HG03095 (cell line): Measurements from ENCODE around the gene RAPGEF1.

Experiments
- ATAC-seq: cut with Tn5 transposase; IDR thresholded peaks from one replicate; pipeline ENCODE4 v1.9.1; 2021; ENCODE audit warnings: moderate library complexity; ENCODE audit not compliant: unreplicated experiment

Gene RAPGEF1

GRCh38 chr9:131545003-131545785, 194.7 kb downstream of the RAPGEF1 start, which contains the start of gene PRRT1B:
Gene PRRT1B (plus strand): TSS chr9:131545523. CDS start chr9:131545616, 93 bp downstream.
- ATAC-seq = no peak

DNA sequence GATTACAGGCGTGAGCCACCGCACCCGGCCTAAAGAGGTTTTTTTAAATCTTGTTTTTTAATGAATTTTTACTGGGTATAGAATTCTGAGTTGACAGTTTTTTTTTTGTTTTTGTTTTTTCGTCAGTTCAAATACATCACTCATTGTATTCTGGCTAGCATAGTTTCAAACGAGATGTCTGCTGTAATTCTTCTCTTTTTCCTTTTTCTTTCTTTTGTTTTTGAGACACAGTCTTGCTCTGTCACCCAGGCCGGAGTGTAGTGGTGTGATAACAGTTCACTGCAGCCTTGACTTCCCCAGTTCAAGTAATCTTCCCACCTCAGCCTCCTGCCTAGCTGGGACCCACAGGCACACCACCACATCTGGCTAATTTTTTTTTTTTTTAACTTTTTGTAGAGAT, 196.7 kb downstream of the RAPGEF1 start:
- ATAC-seq = no peak

- ATAC-seq = no peak
Observed at GRCh38 chr9:131539223-131539923, 200.5 kb downstream of the RAPGEF1 start.

DNA sequence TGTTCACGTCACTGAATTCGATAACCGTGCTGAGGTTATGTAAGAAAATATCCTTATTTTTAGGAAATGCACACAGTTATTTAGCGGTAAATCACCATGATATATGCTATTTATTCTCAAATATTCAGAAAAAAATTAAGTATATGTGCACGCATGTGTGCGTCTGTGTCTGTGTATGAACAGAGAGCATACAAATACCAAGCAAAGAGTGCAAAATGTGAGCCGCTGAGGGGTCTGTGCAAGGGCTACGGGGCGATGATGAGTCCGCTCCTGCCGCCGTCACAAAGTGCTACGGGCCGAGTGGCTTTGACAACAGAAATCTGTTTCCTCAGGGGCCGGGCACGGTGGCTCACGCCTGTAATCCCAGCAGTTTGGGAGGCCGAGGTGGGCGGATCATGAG, 201.9 kb downstream of the RAPGEF1 start:
- no peak for ATAC-seq

DNA sequence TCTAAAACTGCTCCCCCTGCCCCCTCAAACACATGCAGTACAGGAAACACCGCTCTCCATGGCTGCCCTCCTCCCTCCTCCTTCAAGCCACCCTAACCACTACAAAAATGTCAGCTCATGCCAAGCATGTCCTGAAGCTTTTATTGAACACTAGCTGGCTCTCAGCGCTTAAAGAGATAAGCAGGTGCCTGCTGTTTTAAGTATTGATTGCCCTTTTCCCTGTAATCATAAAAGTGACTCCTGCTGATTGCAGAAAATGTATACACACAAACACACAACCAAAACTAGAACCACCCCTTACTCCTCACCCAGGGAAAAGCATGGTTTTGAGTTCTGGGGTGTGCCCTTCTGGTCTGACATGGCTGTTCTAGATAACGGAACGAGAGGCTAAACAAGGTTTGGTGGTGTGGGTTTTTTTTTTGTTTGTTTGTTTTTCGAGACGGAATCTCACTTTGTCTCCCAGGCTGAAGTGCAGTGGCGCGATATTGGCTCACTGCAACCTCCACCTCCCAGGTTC, 205.1 kb downstream of the RAPGEF1 start:
- no peak for ATAC-seq

GRCh38 chr9:131530920-131531832, 208.7 kb downstream of the RAPGEF1 start, which contains the start of gene UCK1:
Gene UCK1 (minus strand): TSS chr9:131531263. CDS start chr9:131531174, 89 bp downstream.
- ATAC-seq = peak; percentile 58

GRCh38 chr9:131530546-131530919, 209.3 kb downstream of the RAPGEF1 start:
- peak; percentile 7 for ATAC-seq

GRCh38 chr9:131529597-131530545, 210.0 kb downstream of the RAPGEF1 start:
- no peak for ATAC-seq

DNA sequence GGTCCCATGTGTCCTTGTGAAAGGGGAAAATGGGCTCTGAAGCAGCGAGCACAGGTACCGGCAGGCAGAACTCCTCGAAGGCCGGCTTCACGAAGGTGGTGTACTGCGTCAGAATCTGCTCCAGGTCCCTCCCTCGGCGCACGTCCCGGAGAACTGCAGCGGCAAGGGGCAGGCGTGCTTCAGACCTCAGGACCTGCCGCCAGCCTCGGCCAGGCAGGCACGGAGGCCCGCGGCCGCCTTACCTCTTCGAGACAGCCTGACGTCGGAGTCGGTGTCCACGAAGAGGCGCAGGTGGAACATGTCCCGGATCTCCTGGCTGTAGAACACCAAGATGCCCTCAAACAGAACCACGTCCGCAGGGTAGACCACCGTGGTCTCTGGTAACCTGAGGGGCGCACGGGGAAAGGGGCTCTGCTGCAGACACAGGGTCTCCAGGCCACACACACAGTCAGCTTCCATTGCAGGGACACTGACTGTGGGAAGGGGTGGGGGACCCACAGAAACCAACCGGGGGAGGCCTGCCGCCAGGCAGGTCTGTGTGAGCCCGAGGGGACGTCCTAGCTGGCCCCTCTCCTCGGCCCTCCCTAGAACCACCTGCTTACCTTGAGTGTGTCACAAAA, 210.9 kb downstream of the RAPGEF1 start:
- no peak for ATAC-seq

- no peak for ATAC-seq
Observed at GRCh38 chr9:131528186-131528585, 211.7 kb downstream of the RAPGEF1 start.
